K562 treated with DMSO at 1 percent for 12 hours (cell line): Measurements from ENCODE around the gene PRAC1. TPM values are rescaled to one million over a fixed set of nuclear protein-coding genes. Genes with fewer than 3 reads are reported as not detected.

Experiments used
- total RNA-seq: library from RNA; unstranded; fragments of 300-600 nt; gene quantifications from 2 replicates; pipeline ENCODE4 v1.2.3, GENCODE V29; 2022; ENCODE audit not compliant: insufficient read depth

PRAC1 gene
- not detected in 2 replicates for total RNA-seq

GRCh38 chr17:48722201-48722907 lies at the start of gene PRAC1:
Gene PRAC1, minus strand, starts transcription at chr17:48722518. Its CDS starts 126 bp downstream, at chr17:48722392.

DNA sequence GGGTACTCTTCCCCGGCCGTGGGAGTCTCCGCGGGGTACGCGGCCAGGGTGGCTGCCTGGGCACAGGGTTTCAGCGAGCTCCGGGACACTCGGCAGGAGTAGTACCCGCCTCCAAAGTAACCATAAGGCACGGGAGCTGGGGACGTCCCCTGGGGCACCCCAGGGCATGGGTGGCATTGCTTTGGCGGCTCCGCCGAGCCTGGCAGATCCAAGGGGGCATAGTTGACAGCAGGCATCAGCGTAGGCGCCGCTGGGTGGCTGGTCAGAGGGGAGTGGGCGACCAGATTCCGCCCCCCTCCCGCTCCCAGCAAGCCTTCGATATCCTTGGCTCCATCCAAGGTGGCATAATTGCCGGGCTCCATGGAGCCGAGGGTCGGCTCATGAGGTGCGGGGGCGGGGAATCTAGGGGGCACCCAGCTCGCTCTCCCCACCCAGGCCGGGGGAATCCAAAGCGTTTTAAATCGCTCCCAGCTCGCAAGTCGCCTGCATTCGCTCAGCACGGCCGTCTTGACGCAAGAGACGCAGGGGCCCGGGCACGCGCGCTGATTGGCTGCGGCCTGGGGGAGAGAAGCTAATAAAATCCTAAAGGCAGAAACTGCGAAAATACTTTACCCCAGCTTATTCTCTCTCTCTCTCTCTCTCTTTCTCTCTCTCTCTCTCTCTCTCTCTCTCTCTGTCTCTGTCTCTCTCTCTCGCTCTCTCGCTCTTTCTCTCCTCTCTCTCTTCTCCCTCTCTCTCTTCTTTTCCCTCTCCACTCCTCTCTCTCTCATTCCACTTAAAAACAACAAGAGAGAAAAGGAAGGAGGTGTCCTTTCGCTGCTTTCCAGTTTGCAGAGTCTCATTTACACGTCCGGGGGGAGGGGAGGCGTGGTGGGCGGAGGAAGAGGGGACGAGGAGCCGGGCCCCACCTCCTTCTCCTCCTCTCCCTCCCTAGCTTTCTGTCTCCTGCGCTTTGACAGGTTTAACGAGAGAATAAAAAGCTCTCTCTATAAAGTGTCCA lies 6.2 kb upstream of the PRAC1 start, which contains the start of gene HOXB13:
Gene HOXB13, minus strand, starts transcription at position 519 of the 1,000 bp plus-strand sequence. Its CDS starts 157 bp downstream, at position 362.

GRCh38 chr17:48722915-48723422 lies 651 bp upstream of the PRAC1 start, which contains the start of gene PRAC2:
Gene PRAC2, plus strand, starts transcription at chr17:48723185. Its CDS starts 1,226 bp downstream, at chr17:48724411.

Other genes starting within 250 kb of the PRAC1 start
- not detected in 2 replicates for gene HOXB1, start 191.5 kb downstream of the PRAC1 start, total RNA-seq
- gene HOXB2, start 177.4 kb downstream of the PRAC1 start, total RNA-seq: 79.5 and 94.6 TPM in 2 replicates
- 13.6 and 20.0 TPM in 2 replicates for gene HOXB4, start 144.2 kb downstream of the PRAC1 start, total RNA-seq
- gene HOXB3, start 132.3 kb downstream of the PRAC1 start, total RNA-seq: 15.0 and 35.7 TPM in 2 replicates
- 3.7 and 9.2 TPM in 2 replicates for gene HOXB5, start 128.7 kb downstream of the PRAC1 start, total RNA-seq
- 15.2 and 16.0 TPM in 2 replicates for gene HOXB6, start 117.5 kb downstream of the PRAC1 start, total RNA-seq
- gene HOXB7, start 111.5 kb downstream of the PRAC1 start, total RNA-seq: 21.9 and 23.0 TPM in 2 replicates
- 21.9 and 37.9 TPM in 2 replicates for gene HOXB8, start 107.2 kb downstream of the PRAC1 start, total RNA-seq
- 103 and 184 TPM in 2 replicates for gene HOXB9, start 96.2 kb downstream of the PRAC1 start, total RNA-seq
- gene PRAC2, start 667 bp upstream of the PRAC1 start, total RNA-seq: not detected in 2 replicates
- not detected in 2 replicates for gene HOXB13, start 6.2 kb upstream of the PRAC1 start, total RNA-seq
- not detected in 2 replicates for gene TTLL6, start 94.7 kb upstream of the PRAC1 start, total RNA-seq
- gene CALCOCO2, start 108.5 kb upstream of the PRAC1 start, total RNA-seq: 48.6 and 84.9 TPM in 2 replicates
- 83.4 and 137 TPM in 2 replicates for gene ATP5MC1, start 170.3 kb upstream of the PRAC1 start, total RNA-seq
- 35.5 and 57.2 TPM in 2 replicates for gene UBE2Z, start 185.9 kb upstream of the PRAC1 start, total RNA-seq
- 108 and 121 TPM in 2 replicates for gene SNF8, start 222.3 kb upstream of the PRAC1 start, total RNA-seq
- gene GIP, start 246.1 kb upstream of the PRAC1 start, total RNA-seq: not detected in 2 replicates